GM18511 (cell line): Measurements from ENCODE around the gene PDGFRB.

Experiments used
- ATAC-seq: cut with Tn5 transposase; IDR thresholded peaks from one replicate; pipeline ENCODE4 v1.9.1; 2021; ENCODE audit warnings: mild to moderate bottlenecking, moderate library complexity; ENCODE audit not compliant: unreplicated experiment

The PDGFRB gene

GRCh38 chr5:150069672-150070627, 85.7 kb downstream of the PDGFRB start:
- no peak for ATAC-seq

DNA sequence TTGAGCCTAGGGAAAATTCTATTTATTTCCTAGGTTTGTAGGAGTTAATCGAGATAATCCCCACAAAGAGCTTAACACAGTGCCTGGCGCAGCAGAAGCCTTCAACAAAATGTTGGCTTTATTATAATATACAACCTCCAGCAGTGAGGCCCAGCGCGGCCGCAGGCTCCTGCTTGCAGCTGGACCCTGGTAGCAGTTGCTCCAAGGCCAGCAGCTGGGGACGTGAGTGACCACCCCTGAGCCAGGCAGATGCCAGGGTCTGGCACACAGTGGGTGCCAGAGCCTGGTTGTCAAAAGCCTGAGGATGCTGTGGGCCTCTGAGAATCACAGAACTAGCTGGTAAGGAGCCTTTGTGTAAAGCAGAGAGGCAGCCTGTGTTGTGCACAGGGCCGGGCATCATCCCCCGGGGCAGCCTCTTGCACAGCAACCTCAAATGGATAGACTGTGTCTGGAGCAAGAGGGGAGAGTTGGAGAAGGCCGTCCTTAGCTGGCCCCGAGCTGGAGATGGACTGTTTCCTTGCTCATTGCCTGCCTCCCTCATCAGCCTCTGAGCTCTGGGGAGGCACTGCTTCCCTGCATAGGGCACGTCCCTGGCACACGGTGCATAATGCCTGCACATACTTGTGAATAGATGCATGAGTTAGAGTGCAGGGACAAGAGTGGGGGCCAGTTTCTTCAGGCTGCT, 86.5 kb downstream of the PDGFRB start:
- no peak for ATAC-seq

DNA sequence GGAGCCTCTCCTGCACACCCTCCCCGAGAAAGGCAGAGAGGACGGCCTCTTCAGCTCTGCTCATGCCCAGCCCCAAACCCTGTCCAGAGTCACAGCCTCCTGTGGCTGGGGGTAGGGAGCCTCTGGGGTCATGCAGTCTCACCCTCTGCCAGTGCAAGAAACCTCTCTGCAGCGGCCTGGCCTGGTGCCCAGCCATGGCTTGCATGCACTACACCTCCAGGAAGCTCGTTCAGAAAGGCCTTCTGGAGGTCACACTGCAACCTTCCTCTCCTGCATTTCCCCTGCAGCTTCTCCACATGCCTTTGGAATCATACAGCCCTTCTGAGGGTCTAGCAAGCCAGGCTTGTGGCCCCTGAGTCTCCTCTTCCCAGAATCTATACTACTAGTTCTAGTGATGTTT, 87.2 kb downstream of the PDGFRB start:
- no peak for ATAC-seq

- no peak for ATAC-seq
These were observed 87.6 kb downstream of the PDGFRB start for GRCh38 chr5:150068071-150068470.

DNA sequence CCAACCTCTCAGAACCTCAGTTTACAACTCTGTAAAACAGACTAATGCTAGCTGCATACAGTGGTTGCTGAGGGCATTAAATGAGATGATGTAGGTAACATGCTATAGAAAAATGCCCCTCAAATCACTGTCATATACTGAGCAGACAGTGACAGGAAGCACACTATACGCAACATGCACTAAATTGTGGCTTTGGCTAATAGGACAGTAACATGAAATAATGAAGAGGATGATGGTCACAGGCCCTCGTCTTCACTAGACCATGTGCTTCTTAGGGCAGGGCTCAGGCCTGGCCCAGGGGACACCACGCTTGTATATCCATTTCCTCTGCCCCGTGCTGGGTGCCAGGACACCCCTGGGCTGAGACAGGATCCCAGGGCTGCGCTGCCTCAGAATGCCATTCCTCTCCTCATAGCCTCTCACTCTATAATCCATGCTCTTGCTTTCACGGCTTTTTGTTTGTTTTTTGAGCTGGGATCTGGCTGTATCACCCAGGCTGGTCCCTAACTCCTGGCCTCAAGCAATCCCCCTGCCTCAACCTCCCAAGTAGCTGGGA, 88.2 kb downstream of the PDGFRB start:
- ATAC-seq: peak; percentile 23

- peak; percentile 69 for ATAC-seq
These were observed 88.7 kb downstream of the PDGFRB start for GRCh38 chr5:150066901-150067396.

DNA sequence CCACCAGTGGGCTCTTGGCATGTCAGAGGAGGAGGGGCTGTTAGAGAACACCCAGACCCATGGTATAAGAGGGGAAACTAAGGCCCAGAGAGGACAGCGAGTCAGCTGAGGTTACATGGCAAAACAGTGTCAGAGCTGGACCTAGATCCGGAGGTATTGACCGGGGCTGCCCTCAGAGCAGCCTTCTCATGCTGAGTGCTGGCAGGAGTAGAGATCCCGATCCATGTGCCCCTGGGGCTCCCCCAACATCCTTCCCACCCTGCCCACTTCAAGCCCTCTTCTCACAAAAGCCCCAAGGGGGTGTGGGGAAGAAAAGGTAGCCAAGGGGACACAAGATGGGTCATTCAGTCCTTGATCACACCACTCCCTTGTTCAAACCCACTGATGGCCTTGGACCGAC, 89.2 kb downstream of the PDGFRB start:
- no peak for ATAC-seq

DNA sequence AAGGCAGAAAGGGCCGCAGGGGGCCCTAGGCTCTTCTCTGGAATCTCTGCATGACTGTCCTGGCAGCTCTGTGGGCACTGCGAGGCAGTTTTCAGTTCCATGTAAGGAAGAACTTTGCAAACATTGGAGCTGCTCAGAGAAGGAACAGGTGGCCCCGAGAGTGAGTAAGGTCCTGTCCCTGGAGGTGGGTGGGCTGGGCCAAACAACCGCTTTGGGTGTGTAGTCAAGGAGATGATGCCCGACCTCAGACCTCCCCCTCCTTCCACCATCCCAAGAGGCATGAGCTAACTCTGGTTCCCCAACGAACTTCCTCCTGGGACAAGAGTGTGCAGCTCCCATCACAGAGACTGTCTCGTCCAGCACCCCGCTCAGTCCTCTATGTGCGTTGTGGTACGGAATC, 89.8 kb downstream of the PDGFRB start:
- no peak for ATAC-seq

- no peak for ATAC-seq
These were observed 90.3 kb downstream of the PDGFRB start for GRCh38 chr5:150065346-150065745.

GRCh38 chr5:150064681-150065220, 90.9 kb downstream of the PDGFRB start:
- ATAC-seq: no peak
